Measurements from ENCODE around the gene AGO4. TPM values are rescaled to one million over a fixed set of nuclear protein-coding genes. Genes with fewer than 3 reads are reported as not detected.

AGO4 gene
- total RNA-seq, 1 donor from 2014 or later, result 35.1 TPM

- Mint-ChIP-seq H3K4me3 (ENCODE audit: low read depth) (no peak overlapping the region), H3K27ac (no peak overlapping the region), H3K36me3 (ENCODE audit: insufficient read depth) (peaks cover 6% of the 10 kb centered on the region), H3K4me1 (ENCODE audit: low read depth) (peaks cover 39% of the 10 kb centered on the region), H3K9me3 (ENCODE audit: low read depth) (no peaks in the 10 kb centered on the region), H3K27me3 (no peaks in the 10 kb centered on the region)
- TF ChIP-seq, protein P1, sequence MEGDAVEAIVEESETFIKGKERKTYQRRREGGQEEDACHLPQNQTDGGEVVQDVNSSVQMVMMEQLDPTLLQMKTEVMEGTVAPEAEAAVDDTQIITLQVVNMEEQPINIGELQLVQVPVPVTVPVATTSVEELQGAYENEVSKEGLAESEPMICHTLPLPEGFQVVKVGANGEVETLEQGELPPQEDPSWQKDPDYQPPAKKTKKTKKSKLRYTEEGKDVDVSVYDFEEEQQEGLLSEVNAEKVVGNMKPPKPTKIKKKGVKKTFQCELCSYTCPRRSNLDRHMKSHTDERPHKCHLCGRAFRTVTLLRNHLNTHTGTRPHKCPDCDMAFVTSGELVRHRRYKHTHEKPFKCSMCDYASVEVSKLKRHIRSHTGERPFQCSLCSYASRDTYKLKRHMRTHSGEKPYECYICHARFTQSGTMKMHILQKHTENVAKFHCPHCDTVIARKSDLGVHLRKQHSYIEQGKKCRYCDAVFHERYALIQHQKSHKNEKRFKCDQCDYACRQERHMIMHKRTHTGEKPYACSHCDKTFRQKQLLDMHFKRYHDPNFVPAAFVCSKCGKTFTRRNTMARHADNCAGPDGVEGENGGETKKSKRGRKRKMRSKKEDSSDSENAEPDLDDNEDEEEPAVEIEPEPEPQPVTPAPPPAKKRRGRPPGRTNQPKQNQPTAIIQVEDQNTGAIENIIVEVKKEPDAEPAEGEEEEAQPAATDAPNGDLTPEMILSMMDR (IDR thresholded peaks at IDR 0.05; ENCODE audit: unreplicated experiment), result no peak
- DNase-seq (ENCODE audit: low spot score, unreplicated experiment), result no peak
Observed at GRCh38 chr1:35857830-35858229, 50.0 kb downstream of the AGO4 start.

GRCh38 chr1:35860696-35861095, 52.9 kb downstream of the AGO4 start:
- peaks cover 21% of the 10 kb centered on the region for H3K4me1 Mint-ChIP-seq (ENCODE audit: low read depth)
- no peak overlapping the region for H3K4me3 Mint-ChIP-seq (ENCODE audit: low read depth)
- no peaks in the 10 kb centered on the region for H3K27me3 Mint-ChIP-seq
- H3K9me3 Mint-ChIP-seq (ENCODE audit: low read depth), result no peaks in the 10 kb centered on the region
- no peaks in the 10 kb centered on the region for H3K36me3 Mint-ChIP-seq (ENCODE audit: insufficient read depth)
- DNase-seq (ENCODE audit: low spot score, unreplicated experiment), result no peak
- TF ChIP-seq, protein P1 (IDR thresholded peaks at IDR 0.05; ENCODE audit: unreplicated experiment), result no peak
- H3K27ac Mint-ChIP-seq, result no peak overlapping the region

GRCh38 chr1:35863136-35863535, 55.3 kb downstream of the AGO4 start:
- Mint-ChIP-seq H3K27me3 (no peaks in the 10 kb centered on the region), H3K27ac (no peak overlapping the region), H3K36me3 (ENCODE audit: insufficient read depth) (no peaks in the 10 kb centered on the region), H3K4me3 (ENCODE audit: low read depth) (no peak overlapping the region), H3K4me1 (ENCODE audit: low read depth) (peaks cover 2% of the 10 kb centered on the region), H3K9me3 (ENCODE audit: low read depth) (no peaks in the 10 kb centered on the region)
- DNase-seq (ENCODE audit: low spot score, unreplicated experiment), result no peak
- TF ChIP-seq, protein P1 (IDR thresholded peaks at IDR 0.05; ENCODE audit: unreplicated experiment), result no peak

GRCh38 chr1:35863881-35864625, 56.2 kb downstream of the AGO4 start:
- Mint-ChIP-seq H3K27ac (no peak overlapping the region), H3K4me1 (ENCODE audit: low read depth) (peaks cover 1% of the 10 kb centered on the region), H3K9me3 (ENCODE audit: low read depth) (no peaks in the 10 kb centered on the region)

GRCh38 chr1:35864813-35865212, 57.0 kb downstream of the AGO4 start:
- no peaks in the 10 kb centered on the region for H3K9me3 Mint-ChIP-seq (ENCODE audit: low read depth)
- H3K4me3 Mint-ChIP-seq (ENCODE audit: low read depth), result no peak overlapping the region
- no peaks in the 10 kb centered on the region for H3K27me3 Mint-ChIP-seq
- peaks cover 1% of the 10 kb centered on the region for H3K4me1 Mint-ChIP-seq (ENCODE audit: low read depth)
- no peak for DNase-seq (ENCODE audit: low spot score, unreplicated experiment)
- no peaks in the 10 kb centered on the region for H3K36me3 Mint-ChIP-seq (ENCODE audit: insufficient read depth)
- H3K27ac Mint-ChIP-seq, result no peak overlapping the region
- TF ChIP-seq, protein P1 (IDR thresholded peaks at IDR 0.05; ENCODE audit: unreplicated experiment), result no peak

More at GRCh38 chr1:35863881-35864625, 56.2 kb downstream of the AGO4 start:
- TF ChIP-seq, protein P1 (IDR thresholded peaks at IDR 0.05; ENCODE audit: unreplicated experiment), result no peak
- no peaks in the 10 kb centered on the region for H3K27me3 Mint-ChIP-seq
- no peak for DNase-seq (ENCODE audit: low spot score, unreplicated experiment)
- no peaks in the 10 kb centered on the region for H3K36me3 Mint-ChIP-seq (ENCODE audit: insufficient read depth)
- H3K4me3 Mint-ChIP-seq (ENCODE audit: low read depth), result no peak overlapping the region

Data from progenitor cell of endocrine pancreas (in vitro differentiated cells).